Measurements from ENCODE around the gene ZNF423. TPM values are rescaled to one million over a fixed set of nuclear protein-coding genes. Genes with fewer than 3 reads are reported as not detected.
A peak's percentile ranks its signal among the peaks of the same experiment; 100 is the strongest.

Gene ZNF423
- total RNA-seq, 1 donor from 2014 or later: 10.7 TPM

DNA sequence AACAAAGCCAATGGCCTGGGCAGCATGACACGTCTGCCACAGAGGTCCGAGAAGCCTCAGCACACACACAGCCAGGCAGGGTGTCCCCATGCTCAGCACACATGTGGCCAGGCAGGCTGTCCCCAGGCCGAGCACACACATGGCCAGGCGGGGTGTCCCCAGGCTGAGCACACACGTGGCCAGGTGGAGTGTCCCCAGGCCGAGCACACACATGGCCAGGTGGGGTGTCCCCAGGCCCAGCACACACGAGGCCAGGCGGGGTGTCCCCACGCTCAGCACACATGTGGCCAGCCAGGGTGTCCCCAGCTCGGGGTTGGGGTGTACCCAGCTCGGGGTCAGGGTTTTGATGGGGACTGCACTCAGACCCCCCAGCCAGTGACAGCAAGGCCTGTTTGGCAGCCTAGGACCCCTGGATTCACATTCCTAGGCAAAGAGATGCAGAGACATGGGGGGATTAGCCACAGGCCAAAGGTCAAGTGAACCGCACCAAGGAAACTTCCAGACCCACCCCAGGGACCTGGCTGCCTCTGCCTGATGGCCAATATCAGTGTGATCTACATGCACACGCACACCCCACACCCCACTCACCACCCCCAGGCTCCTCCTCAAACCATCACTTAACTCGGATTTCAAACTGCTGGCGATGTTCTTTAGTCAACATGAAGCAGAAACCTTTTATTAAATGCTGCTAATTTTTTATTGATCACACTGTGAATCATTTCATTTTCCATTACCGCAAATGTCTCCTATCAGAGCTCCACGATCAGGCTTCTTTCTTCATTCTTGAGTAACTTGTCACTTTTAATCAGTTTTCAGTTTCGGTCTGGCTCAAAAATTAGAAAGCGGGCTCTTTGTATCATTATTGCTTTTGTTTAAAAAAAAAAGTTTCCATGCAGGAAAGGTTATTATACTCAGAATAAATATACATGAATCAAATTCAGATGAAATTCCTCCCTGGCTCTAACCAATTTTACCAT is 111.4 kb downstream of the ZNF423 start:
- intact Hi-C loops (cut with DNase I): no loop called here
- TF ChIP-seq, protein P1, sequence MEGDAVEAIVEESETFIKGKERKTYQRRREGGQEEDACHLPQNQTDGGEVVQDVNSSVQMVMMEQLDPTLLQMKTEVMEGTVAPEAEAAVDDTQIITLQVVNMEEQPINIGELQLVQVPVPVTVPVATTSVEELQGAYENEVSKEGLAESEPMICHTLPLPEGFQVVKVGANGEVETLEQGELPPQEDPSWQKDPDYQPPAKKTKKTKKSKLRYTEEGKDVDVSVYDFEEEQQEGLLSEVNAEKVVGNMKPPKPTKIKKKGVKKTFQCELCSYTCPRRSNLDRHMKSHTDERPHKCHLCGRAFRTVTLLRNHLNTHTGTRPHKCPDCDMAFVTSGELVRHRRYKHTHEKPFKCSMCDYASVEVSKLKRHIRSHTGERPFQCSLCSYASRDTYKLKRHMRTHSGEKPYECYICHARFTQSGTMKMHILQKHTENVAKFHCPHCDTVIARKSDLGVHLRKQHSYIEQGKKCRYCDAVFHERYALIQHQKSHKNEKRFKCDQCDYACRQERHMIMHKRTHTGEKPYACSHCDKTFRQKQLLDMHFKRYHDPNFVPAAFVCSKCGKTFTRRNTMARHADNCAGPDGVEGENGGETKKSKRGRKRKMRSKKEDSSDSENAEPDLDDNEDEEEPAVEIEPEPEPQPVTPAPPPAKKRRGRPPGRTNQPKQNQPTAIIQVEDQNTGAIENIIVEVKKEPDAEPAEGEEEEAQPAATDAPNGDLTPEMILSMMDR (IDR thresholded peaks at IDR 0.05): no peak
- DNase-seq: no peak

DNA sequence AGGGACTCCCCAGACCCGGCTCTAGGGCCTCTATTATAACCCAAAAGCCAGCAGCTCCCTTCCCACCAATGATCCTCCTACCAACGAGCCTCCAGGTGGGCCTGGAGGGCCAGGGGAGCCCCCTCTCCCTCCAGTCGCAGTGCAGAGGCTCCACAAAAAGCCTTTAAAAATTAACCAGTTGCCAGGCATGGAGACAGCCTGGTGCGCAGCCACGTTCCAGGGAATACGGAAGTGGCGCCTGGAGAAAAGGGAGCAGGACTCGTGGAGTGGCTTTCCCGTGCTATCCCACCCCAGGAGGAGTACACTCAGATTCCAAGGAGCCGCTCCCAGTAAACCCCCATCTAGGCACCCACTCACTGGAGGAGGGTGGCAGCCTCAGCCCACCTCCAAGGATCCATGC is 112.3 kb downstream of the ZNF423 start:
- DNase-seq: no peak

More for the DNA sequence above, 111.4 kb downstream of the ZNF423 start:
- no peak overlapping the region for H3K27ac ChIP-seq
- no peaks in the 10 kb centered on the region for H3K9me3 ChIP-seq
- H3K36me3 ChIP-seq: no peaks in the 10 kb centered on the region
- H3K4me3 ChIP-seq: no peak overlapping the region
- no peaks in the 10 kb centered on the region for H3K4me1 ChIP-seq
- peak in 1 of 2 donors; percentile 36 for ATAC-seq
- no peaks in the 10 kb centered on the region for H3K27me3 ChIP-seq (ENCODE audit: low read depth)

DNA sequence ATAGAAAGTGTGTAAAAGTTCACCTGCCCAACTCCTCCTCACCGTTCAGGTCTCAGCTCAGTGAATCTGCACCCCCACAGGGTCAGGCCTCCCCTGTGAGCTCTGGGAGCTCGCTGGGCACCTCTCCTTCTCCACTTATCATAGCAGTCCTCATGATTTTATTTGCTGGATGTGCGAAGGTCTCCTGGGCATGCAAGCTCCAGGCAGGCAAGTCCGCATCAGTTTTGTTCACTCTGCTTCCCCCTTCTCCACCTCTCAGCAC is 112.8 kb downstream of the ZNF423 start:
- TF ChIP-seq, protein P1 (IDR thresholded peaks at IDR 0.05): no peak
- no peaks in the 10 kb centered on the region for H3K4me1 ChIP-seq

More for the DNA sequence above, 112.3 kb downstream of the ZNF423 start:
- Histone ChIP-seq H3K9me3 (no peaks in the 10 kb centered on the region), H3K27me3 (ENCODE audit: low read depth) (no peaks in the 10 kb centered on the region), H3K27ac (no peak overlapping the region), H3K4me1 (no peaks in the 10 kb centered on the region), H3K36me3 (no peaks in the 10 kb centered on the region), H3K4me3 (no peak overlapping the region)
- intact Hi-C loops (cut with DNase I): no loop called here
- TF ChIP-seq, protein P1 (IDR thresholded peaks at IDR 0.05): no peak
- no peak for ATAC-seq

DNA sequence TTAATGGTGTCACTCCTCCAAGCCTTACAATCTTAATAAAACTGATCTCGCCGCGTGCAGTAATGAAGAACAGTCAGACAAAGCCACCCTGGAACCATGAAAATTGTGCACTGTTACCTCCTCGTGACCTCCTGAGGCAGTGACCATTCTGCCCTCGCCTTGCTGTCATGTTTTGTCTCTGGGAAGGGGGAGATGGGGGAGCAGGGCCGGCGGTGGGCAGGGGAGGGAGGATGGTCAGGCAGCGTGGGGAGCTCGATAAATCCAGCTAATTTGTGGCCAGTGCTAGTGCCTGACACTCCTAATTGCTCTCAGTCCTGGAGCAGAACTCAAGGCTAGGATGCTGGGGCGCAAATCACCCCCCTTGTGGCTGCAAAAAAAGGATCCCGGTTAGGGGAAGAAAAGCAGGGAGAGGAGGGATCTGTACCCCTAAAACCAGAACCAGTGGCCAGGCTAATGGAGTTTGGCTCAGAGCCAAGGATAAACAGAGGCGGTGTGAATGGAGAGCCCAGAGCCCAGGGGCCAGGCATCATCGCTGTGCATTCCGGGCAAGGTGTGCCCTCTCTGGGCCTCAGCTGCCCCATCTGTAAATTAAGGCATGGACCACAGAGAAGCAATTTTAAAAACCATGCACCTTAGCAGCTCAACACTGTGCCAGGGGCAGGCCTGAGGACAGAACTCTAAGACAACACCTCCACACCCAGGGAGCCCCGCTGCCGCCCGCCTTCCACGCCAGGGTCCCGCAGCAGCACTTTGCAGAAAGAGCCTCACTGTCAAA is 113.3 kb downstream of the ZNF423 start:
- no peaks in the 10 kb centered on the region for H3K36me3 ChIP-seq
- no peaks in the 10 kb centered on the region for H3K4me1 ChIP-seq

More for the DNA sequence above, 112.8 kb downstream of the ZNF423 start:
- Histone ChIP-seq H3K4me3 (no peak overlapping the region), H3K27ac (no peak overlapping the region), H3K36me3 (no peaks in the 10 kb centered on the region), H3K27me3 (ENCODE audit: low read depth) (no peaks in the 10 kb centered on the region), H3K9me3 (no peaks in the 10 kb centered on the region)
- intact Hi-C loops (cut with DNase I): no loop called here
- no peak for ATAC-seq
- DNase-seq: no peak

DNA sequence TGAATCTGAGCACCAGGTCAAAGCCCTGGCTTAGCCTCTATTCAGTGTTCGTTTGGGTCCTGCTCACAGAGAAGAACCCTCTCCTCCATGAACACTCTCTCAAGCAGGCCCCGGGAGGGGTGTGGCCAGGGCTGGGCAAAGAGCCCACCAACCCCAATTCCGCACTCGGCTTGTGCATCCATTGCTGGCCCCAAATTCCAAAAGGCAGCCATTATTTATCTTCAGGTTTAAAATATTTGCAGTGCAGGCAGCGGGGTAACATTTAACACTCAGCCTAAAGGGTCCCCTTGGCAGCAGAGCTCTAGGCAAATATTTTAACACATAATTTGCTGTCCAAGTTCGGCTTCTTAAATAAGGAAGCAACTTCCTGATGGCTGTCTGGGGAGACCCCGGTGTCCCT is 115.7 kb downstream of the ZNF423 start:
- Histone ChIP-seq H3K27me3 (ENCODE audit: low read depth) (no peaks in the 10 kb centered on the region), H3K4me1 (no peaks in the 10 kb centered on the region), H3K9me3 (no peaks in the 10 kb centered on the region), H3K4me3 (no peak overlapping the region), H3K27ac (no peak overlapping the region), H3K36me3 (no peaks in the 10 kb centered on the region)
- TF ChIP-seq, protein P1 (IDR thresholded peaks at IDR 0.05): no peak
- ATAC-seq (no peak), DNase-seq (no peak)
- intact Hi-C loops (cut with DNase I): no loop called here

More for the DNA sequence above, 113.3 kb downstream of the ZNF423 start:
- H3K27ac ChIP-seq: no peak overlapping the region
- H3K9me3 ChIP-seq: no peaks in the 10 kb centered on the region
- ATAC-seq (no peak), DNase-seq (no peak)
- TF ChIP-seq, protein P1 (IDR thresholded peaks at IDR 0.05): no peak
- H3K27me3 ChIP-seq (ENCODE audit: low read depth): no peaks in the 10 kb centered on the region
- H3K4me3 ChIP-seq: no peak overlapping the region
- intact Hi-C loops (cut with DNase I): no loop called here
